Measurements from ENCODE around the gene TMA7B.
A peak's percentile ranks its signal among the peaks of the same experiment; 100 is the strongest.
"Not testable (repeated sequence)": the region's sequence is repeated elsewhere in the genome, so short reads cannot be mapped to it uniquely, and the experiment has no call there.

TMA7B gene

DNA sequence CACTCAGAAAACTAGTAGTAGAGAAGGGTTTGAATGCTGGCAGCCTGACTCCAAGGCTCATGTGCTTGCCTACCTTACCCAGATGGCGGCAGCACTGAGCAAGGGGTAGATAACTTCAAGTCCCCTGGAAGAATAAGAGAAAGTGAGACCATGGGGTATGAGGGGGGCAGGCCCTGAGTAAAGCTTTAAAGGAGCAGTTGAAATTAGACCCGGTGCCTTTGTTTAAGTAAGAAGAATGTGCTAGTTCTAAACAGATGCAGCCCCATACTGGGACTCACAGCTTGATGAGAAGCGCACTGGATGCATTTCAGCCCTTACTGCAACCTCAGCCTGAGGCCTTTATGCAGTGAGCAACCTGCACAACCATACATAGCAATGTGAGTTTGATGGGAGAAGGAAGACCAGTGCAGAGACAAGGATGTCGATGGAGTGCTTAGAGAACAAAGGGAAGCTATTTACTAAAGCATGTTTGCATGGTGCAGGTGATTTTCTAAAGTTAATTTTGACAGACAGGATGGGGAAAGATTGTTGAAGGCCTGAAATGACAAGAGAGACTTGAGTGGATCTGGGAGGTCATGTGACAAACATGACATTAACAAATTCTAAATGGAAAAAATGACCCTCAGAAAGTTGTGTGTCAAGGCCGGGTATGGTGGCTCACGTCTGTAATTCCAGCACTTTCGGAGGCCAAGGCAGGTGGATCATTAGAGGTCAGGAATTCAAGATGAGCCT, 27.1 kb upstream of the TMA7B start:
- no peak for DNase-seq (ENCODE audit: low spot score)

GRCh38 chr22:39933741-39934140, 26.5 kb upstream of the TMA7B start:
- DNase-seq (ENCODE audit: low spot score): no peak

- DNase-seq (ENCODE audit: low spot score): peak; percentile 49
Observed at GRCh38 chr22:39935116-39935515, 25.1 kb upstream of the TMA7B start.

GRCh38 chr22:39935612-39936011, 24.6 kb upstream of the TMA7B start:
- DNase-seq (ENCODE audit: low spot score): no peak

DNA sequence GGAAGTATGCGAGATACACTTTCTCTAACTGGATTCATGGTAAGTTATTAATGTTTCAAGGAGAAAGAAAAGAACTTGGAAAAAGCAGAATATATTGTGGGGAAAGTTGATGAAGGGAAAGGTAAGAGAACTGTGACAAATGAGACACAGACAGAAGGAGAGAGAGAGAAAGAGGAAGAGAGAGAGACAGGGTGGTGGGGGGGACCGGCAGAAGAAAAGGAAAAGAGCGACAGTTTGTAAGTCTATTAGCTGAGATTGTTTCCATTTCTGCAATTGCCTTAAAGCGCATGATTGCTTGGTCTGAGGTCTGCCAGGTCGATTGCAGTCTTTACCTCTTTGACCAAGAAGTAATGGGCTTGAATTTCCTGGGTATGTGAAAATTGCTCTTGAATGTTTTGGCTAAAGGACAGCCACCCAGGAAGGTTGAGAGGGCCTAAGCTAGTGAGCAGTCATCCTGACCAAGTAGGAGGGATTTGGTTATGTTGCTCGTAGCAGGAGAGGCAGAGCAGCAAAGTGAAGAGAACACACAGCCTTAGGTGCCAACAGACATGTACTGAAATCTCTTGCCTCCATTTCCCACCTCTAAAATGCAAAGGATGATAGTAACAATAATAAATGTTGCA, 23.6 kb upstream of the TMA7B start:
- no peak for DNase-seq (ENCODE audit: low spot score)

DNA sequence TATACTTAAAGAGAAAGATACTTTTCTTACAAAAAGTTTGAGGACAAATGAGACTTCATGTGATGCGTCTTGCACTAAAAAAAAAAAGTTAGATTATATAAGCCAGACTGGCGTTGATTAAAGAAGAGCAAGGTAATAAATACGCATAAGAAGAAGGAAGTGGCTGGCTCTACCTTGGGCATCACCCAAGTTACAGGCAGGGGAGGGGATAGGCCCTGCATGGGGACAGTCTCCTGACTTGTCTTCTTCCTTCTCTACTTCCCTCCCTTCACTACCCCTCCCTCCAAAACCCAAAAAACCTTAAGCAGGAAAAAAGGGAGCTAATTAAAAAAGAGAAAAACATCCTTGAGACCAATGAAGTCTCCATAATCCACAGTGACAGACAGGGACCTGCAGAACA, 22.3 kb upstream of the TMA7B start:
- no peak for DNase-seq (ENCODE audit: low spot score)

DNA sequence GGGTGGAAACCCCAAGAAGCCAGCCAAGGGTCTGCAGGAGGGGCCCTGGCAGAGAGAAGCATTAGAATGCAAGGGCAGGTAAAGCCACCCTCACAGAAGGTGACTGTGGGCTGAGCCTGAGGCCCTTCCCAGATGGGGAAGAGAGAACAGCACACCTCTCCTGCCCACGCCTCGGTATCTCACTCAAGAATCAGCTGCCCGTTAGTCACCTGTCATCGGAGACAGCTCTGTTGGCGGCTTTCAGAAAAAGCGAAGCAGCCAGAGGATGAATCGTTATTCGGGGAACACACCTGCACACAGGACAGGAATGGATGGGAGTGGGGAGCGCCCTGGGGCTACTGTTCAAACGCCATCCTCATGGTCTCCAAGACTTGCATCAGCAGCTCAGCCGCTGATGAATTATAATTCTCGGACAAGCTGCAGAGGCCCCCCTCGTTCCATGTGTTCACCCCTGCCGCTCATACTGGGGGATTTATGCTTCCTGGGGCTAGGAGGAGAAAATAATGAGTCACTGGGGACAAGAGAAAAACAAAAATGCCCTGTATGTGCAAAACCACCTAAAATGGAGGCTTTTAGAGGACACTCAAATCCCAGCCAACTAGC, 21.6 kb upstream of the TMA7B start:
- DNase-seq (ENCODE audit: low spot score): no peak

GRCh38 chr22:39939830-39940229, 20.4 kb upstream of the TMA7B start:
- DNase-seq (ENCODE audit: low spot score): no peak

GRCh38 chr22:39940757-39941305, 19.4 kb upstream of the TMA7B start:
- peak; percentile 29 for DNase-seq (ENCODE audit: low spot score)

DNA sequence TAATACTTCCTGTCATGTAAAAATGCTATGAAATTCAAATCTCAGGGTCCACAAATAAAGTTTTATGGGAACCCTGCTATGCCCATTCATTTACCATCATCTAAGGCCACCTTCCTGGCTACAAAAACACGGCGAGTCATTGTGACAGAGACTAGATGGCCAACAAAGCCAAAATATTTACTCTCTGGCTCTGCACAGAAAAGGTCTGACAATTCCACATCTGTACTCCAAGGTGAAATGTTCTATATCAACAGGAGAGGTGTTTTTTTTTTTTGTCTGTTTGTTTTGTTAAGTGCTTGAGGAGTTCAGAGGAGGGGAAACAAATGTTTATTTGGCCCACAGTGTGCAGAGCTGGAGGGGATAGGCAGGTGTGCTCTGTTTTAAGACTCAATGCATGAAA, 18.6 kb upstream of the TMA7B start:
- DNase-seq (ENCODE audit: low spot score): no peak

GRCh38 chr22:39942439-39943230, 17.6 kb upstream of the TMA7B start:
- DNase-seq (ENCODE audit: low spot score): no peak

DNA sequence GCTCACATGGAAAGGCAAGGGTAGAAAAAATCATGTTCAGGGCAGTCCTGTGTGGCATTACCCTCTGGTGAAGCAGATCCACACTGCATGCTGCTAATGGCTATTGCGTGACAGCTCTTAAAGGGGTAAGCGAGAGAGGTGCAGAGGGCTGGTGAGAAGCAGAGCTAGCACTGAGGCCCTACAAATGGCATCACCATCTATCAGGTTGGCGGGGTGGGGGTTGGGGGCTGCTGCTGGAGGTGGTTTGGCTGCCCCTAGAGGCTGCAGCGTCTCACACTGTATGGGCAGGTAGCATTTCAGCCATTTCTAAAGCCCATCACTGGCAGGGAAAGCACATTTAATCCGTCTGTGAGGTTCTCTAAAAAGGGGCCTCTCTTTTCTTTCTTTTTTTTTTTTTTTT, 16.9 kb upstream of the TMA7B start:
- no peak for DNase-seq (ENCODE audit: low spot score)

- no peak for DNase-seq (ENCODE audit: low spot score)
Observed at GRCh38 chr22:39943953-39944872, 16.0 kb upstream of the TMA7B start.

- DNase-seq (ENCODE audit: low spot score): no peak
Observed at GRCh38 chr22:39946126-39946502, 14.1 kb upstream of the TMA7B start.

- no peak for DNase-seq (ENCODE audit: low spot score)
Observed at GRCh38 chr22:39946503-39947219, 13.5 kb upstream of the TMA7B start.

DNA sequence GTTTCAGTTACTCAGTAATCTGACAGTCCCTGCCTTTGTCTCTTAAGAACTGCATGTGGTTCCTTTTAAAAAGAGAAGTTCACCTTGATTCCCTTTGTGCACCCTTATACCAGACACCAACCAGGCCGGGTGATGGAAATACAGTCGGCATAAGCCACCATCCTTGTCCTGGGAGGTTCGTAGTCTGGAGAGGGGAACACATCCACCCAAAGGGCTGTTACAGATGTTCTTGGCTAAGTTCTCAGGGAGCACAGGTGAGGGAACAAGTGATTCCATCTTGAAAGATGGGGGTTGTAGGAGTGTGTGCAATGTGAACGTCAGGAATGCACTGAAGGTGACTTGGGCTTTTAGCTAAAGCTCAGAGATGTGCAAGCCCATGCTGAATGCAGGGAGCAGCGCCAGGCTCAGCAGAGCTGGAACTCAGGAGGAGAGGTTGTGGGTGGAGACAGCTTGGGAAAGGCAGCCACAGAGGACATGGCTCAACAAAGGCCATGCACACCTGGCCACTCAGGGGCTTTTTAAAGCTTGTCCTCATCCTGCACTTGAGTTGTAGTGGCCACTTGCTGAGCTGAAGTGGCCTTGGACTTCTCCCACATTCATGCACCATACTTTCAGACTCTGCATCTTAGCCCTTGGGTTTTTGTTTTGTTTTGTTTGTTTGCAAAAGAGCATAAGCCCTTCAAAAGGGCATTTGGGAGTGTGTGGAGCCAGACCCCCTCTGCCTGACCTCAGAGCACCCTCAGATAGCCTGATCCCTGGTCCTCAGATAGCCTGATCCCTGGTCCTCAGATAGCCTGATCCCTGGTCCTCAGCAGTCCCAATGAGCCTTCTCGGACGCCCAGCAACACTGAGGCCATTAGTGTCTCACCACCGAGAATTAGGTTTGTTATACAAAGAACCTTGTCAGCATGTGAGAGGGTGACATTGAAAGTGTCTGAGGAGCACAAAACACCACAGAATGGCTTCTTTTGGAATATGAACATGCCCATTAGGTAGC, 12.7 kb upstream of the TMA7B start:
- DNase-seq (ENCODE audit: low spot score): no peak

GRCh38 chr22:39949964-39950737, 10.0 kb upstream of the TMA7B start:
- DNase-seq (ENCODE audit: low spot score): no peak

DNA sequence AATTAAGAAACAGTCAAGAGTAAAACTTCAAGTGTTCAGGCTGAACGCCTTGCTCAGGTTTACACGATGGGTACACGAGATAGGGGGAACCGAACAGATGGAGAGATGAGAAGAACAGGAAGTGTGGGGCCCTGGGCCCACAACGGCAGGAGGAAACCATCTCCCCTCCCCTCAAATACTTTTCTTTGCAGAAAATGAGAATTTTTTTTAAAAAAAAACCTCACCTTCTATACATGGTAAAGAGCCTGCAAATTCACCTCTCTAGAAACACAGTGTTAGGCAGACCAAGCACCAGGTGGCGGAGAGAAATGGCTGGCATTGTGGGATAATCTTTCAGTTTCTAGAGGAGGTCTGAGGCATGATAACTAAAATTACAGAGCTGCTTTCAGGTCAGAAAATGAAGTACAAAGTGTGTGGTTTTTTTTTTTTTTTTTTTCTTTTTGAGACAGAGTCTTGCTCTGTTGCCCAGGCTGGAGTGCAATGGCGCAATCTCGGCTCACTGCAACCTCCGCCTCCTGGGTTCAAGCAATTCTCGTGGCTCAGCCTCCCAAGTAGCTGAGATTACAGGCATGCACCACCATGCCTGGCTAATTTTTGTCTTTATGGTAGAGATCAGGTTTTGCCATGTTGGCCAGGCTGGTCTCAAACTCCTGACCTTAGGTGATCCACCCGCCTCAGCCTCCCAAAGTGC, 8.4 kb upstream of the TMA7B start:
- DNase-seq (ENCODE audit: low spot score): not testable (repeated sequence)

Measured in putamen (tissue), 1 donor.